Hippocampal formation (tissue), 2 donors: ENCODE data around the gene ANKRD16.
"Not testable (repeated sequence)": the region's sequence is repeated elsewhere in the genome, so short reads cannot be mapped to it uniquely, and the experiment has no call there.

Experiments
- DNase-seq, 2 donors: peaks; one replicate each; lab custom pipeline; 2025; lab: John Stamatoyannopoulos, UW

The ANKRD16 gene

DNA sequence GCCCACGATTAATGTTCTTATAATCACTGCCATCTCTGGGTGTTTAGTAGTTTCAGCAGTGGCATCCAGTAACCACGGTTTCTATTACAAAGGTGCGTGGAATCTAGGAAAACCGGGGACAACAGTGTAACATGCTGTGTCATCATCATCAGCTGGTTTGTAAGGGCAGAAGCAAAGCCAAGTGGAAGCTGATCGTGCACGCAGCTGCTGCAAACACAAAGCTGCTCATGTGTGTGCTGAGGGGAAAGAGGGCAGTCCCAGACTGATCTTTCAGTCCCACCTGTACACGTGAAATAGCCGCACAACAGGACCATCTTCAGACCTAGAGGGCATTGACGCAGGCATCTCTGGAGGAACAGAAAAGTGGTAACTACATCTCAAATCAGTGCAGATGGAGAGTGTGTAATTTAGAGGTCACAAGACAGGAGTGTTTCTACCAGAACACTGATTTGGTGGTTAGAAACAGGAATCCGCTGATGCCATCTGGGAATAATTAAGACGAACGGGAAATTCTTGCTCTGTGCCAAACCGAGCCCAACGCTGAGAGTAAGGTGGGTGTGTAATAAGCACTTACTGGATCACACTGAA is 13.4 kb downstream of the ANKRD16 start:
- no peak for DNase-seq

DNA sequence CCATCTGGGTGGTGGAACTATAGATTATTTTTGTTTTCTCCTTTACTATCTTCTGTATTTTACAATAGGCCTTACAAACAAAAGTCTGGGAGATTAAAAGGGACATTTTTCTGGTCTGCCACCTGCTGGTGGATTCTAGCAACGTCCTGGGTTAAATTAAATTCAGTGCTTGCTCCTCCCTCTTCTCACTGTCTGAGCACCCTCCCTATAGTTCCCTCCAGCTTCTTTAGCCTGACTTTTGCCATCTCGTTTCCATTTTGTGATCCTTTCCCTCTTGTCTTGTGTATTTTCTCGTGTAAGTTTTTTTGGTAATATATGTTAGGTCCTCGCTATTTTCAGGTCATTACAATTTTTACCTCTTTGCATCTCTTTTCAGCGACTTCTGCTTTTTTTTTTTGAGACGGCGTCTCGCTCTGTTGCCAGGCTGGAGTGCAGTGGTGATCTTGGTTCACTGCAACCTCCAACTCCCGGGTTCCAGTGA is 16.1 kb downstream of the ANKRD16 start:
- peak; percentile 68 to 89 for DNase-seq

DNA sequence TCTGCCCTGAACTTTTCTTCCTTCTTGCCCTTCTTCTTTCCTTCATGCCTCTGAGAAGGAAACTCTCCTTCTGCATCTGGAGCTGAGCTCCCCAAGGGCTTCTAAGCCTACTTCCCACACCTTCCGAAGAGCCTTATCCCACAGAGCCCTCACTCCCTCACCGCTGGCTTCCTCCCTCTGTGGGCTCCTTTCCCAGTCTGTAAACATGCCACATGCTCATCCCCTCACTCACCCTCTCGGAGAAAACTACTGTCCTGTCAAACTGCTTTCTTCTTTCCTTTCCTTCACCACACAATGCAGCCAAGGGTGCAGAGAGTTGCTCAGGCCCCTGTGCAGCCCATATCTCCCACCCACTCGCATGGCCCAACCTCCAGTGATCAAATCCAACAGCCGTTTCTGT is 18.1 kb downstream of the ANKRD16 start:
- no peak for DNase-seq

DNA sequence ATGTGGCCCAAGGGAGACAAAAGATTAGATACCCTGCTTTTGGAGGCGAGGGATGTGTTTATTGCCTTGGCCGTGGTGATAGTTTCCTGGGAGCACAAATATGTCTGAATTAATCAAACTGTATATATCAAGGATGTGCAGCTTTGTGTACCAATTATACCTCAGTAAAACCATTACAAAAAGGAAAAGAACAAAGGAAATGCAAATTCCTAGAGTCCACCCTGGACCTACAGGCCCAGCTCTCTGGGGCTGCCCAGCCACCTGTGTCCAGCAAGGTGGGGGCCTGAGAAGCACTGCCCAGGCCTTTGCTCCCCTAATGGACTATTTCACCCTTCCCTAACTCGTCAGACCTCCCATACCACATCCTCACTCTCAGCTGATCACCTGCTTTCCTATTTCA is 20.5 kb downstream of the ANKRD16 start:
- no peak for DNase-seq

DNA sequence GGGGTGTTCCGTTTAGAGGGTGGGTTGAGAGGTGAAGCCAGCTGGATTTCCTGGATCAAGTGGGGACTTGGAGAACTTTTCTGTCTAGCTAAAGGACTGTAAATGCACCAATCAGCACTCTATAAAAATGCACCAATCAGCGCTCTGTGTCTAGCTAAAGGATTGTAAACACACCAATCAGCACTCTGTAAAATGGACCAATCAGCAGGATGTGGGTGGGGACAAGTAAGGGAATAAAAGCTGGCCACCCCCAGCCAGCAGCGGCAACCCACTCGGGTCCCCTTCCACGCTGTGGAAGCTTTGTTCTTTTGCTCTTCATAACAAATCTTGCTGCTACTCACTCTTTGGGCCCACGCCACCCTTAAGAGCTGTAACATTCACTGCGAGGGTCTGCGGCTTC is 21.3 kb downstream of the ANKRD16 start:
- not testable (repeated sequence) for DNase-seq

DNA sequence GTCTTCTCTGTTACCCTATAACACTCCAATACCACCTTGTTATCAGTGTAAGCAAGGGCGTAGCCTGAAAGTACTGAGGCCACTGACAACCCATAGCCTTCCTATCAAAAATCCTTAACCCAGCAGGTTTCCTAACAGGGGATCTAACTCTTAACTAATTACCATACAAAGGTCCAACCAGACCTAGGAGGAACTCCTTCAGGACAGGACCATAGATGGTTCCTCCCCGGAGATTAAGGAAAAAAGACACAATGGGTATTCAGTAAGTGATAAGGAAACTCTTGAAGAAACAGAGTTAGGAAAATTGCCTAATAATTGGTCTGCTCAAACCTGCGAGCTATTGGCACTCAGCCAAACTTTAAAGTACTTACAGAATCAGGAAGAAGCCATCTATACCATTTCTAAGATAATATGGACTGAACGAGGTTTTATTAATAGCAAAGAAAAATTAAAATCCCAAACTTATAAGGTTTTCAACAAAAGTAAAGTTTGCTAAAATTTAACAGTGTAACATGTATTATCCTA is 22.5 kb downstream of the ANKRD16 start:
- not testable (repeated sequence) for DNase-seq

DNA sequence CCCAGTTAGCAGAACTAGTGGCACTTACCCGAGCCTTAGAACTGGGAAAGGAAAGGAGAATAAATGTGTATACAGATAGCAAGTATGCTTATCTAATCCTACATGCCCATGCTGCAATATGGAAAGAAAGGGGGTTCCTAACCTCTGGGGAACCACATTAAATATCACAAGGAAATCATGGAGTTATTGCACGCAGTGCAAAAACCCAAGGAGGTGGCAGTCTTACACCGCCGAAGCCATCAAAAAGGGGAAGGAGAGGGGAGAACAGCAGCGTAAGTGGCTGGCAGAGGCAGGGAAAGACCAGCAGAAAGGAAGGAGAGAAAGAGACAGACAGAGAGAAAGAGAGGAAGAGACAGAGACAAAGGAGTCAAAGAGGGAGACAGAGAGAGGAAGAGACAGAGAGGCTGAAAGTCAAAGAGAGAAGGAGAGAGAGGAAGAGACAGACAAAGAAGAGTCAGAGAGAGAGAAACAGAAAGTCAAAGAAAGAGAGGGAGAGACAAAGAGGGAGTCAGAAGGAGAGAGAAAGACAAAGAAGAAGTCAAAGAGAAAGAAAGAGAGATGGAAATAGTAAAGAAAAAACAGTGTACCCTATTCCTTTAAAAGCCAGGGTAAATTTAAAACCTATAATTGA is 23.1 kb downstream of the ANKRD16 start:
- not testable (repeated sequence) for DNase-seq

DNA sequence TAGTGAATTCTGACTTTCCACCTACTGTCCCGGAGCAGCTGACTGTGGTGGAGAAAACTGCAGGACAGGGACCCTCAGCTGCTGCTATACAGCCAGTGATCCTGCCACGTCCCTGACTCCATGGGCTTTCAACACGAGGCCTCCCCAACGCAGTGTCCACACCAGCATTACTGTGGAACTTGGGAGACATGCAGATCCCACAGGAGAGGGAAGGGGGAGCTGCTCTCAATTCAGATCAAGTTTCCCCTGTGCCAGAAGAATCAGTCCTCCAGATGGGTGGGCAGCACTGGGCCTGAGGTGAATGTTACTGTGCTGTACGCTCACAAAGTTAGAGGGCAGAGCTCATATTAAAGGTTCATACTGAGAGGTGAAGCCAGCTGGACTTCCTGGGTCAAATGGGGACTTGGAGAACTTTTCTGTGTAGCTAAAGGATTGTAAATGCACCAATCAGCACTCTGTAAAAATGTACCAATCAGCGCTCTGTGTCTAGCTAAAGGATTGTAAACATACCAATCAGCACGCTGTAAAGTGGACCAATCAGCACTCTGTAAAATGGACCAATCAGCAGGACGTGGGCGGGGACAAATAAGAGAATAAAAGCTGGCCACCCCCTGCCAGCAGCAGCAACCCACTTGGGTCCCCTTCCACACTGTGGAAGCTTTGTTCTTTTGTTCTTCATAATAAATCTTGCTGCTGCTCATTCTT is 26.6 kb downstream of the ANKRD16 start:
- DNase-seq: not testable (repeated sequence)

DNA sequence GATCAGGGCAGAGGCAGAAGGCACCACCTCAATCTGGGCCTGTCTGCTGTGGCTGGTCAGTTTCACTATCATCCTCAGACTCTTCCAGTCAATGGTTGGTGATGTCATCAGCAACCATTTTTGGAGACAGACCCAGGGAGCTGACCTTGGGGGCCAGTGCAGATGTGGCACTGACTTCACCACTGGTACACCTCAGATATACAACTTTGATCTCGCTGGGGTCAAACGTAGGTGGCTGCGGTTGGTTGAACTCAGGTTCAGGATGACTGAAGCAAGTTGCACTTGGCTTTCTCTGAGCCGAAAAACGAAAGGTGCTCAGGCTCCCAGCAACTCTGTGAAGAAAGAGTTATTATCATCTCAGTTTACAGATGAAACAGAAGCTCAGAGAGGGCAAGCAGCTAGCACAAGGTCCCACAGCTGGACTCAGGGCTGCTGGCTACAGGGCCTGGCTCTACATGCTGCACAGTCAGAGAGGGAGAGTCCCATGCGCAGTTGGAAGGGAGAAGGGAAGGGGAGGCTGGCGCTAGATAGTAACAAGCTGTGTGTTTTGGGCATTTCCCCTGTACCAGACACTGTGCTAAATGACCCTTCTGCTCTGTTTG is 27.2 kb downstream of the ANKRD16 start:
- no peak for DNase-seq

DNA sequence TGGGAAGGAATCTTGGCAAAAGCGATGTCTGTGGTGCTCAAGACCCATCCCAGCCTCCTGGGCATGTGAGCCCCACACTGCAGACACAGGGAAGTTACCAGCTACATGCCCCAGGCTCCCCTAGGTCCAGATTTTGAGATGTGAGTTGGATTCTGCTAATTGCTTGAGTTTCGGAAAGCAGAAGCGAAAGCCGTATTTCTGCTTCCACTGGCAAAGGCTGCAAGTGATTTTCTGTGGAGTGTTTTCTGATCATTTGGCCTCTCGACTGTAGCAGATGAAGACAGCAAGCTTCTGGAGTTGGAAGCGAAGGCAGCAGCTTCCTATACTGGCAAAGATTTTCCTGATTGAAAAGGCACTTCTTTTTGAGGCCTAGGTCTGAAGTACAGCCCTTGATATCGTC is 29.6 kb downstream of the ANKRD16 start:
- peak in 1 of 2 donors; percentile 16 for DNase-seq

DNA sequence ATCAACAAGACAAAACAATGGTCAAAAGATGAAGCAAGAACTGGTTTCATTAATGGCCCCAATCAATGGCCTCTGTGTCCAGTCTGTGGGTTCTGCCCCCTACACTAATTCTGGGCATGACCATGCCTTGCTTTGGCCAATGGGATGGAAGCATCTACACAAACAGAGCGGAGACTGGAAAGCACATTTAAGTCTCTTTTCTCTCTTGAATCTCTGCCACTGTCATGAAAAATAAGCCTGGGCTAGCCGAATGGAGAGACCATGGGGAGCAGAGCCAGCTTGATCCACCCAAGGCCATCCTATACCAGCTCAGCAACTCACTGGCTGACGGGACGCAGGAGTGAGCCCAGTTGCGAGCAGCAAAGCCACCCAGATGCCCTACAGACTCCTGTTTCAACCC is 30.9 kb downstream of the ANKRD16 start:
- peak; percentile 72 to 92 for DNase-seq

DNA sequence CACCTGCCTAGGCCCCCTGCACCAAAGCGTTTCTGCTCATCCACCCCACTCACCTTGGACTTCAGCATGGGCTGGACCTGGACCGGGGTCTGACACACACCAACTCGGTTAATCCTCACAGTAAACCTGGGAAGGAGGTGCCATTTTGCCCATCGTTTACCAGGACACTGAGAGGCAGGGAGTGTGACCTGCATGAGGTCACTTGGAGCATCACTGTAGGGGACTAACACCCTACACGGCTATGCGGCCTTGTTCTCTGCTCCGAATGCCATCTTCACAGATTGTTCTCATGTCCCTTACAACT is 33.0 kb downstream of the ANKRD16 start:
- DNase-seq: no peak

DNA sequence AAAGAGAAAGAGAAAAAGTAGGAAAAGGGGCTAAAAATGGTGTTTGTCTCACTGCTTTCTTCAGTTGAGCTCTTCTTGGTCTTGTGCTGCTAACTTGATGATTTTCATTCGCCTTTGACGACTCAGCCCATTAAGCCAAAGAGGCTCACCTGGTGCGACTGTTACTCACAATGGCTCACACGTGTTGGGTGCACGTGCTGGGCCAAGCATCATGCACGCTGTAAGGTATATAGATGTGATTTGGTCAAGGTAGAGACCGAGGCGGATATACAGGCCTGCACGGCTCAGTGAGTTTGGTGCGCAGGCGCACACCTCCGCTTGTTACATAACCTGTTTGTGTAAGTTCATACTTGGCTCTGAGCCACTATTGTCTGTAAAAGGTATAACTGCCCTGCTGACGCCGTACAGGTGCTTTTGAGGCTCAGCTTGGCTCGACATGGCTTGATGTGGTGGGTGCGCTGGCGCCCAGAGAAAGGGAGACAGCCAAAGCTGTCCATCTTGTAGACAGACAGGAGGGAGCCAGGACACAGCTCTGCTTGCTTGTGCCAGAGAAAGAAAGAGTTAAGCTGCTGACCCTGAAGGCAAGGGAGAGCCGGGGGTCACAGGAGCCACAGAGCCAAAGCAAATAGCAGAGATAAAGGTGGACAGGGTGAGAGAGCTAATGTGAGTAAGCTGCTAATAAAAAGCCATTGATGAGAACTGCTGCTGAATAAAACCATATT is 33.6 kb downstream of the ANKRD16 start:
- DNase-seq: no peak

DNA sequence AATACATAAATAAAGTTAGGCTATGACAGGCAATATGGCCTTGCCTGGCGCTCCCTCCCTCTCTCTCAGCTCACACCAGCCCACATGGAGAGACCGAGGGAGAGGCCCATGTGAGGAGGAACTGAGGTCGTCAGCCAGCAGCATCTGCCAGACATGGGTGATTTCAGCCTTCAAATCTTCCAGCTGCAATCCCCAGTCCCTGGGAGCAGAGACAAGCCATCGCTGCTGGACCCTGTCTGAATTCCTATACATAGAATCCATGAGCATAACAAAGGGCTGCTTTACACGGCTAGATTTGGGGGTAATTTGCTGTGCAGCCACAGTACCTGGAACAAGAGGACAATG is 35.6 kb downstream of the ANKRD16 start:
- no peak for DNase-seq

DNA sequence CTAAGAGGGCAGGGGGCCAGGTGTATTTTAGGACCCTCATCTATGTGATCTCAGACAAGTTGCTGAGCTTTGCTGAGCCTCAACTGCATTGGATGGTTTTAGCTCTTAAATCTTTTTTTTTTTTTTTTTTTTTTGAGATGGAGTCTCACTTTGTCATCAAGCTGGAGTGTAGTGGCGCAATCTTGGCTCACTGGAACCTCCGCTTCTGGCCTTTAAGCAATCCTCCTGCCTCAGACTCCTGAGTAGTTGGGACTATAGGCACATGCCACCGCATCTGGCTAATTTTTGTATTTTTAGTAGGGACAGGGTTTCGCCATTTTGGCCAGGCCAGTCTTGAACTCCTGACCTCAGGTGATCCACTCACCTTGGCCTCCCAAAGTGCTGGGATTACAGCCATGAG is 43.0 kb downstream of the ANKRD16 start:
- not testable (repeated sequence) for DNase-seq

DNA sequence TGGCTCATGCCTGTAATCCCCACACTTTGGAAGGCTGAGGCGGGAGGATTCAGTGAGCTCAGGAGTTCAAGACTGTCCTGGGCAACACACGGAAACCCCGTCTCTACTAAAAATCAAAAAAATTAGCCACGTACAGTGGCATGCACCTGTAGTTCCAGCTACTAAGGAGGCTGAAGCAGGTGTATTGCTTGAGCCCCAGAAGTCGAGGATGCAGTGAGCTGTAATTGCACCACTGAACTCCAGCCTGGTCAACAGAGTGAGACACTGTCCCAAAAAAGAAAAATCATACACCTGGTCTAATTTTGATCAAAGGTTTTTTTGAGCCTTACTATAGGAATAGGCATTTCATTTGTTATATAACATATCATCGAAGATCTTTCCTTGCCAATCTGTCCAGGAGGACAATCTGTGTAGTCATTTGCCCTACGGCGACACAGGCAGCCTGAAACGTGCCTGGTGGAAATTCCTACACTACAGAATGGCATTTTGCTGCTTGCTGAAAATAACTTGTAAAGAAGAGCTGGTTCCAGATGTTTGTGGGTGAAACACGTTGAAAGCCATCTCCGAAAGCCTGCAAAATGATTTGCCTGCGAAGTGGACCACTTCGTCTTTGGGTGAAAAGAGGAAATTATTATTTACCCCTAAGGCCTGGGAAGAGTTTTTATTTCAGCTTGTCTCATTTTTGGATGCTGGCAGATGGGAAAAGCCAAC is 45.2 kb downstream of the ANKRD16 start:
- DNase-seq: no peak

DNA sequence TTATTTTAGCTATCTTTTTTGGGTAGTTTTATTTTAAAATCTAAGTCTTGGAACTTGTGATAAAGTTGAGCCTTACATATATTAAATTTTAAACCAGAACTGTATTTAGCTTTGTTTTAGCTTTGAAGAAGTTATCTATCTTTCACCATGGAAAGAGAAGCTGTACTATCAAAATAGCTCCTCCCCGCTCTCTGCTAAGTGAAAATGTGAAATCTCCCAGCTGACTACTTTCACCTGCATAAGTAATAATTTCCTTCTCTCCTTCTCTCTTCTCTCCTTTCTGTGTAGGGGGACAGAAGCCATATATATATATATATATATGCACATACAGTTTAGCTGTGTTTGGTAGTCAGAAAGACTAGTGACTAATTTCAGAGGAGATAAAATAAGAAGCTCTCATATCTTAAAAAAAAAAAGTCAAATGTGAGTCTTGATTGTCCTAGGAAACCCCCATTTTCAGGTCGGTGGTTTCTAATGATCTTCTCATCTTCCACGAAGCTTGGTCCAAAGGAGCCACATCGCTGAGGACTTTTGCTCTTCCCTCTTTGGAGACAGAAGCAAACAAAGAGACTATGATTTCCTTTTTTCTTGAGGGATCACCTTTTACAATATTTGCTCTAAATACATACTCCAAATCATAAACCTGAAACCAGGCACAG is 45.9 kb downstream of the ANKRD16 start:
- DNase-seq: no peak

DNA sequence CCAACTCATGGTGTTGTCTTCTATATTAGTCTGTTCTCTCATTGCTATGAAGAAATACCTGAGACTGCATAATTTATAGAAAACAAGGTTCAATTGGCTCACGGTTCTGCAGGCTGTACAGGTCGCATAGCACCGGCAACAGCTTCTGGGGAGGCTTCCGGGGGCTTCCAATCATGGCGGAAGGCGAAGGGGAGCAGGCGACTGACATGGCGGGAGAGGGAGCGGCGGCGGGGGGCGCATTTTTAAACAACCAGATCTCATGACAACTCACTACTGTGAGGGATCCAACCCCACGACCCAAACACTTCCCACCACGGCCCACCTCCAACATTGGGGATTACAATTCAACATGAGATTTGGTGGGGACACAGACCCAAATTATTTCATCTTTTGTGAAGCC is 47.7 kb downstream of the ANKRD16 start:
- DNase-seq: no peak

DNA sequence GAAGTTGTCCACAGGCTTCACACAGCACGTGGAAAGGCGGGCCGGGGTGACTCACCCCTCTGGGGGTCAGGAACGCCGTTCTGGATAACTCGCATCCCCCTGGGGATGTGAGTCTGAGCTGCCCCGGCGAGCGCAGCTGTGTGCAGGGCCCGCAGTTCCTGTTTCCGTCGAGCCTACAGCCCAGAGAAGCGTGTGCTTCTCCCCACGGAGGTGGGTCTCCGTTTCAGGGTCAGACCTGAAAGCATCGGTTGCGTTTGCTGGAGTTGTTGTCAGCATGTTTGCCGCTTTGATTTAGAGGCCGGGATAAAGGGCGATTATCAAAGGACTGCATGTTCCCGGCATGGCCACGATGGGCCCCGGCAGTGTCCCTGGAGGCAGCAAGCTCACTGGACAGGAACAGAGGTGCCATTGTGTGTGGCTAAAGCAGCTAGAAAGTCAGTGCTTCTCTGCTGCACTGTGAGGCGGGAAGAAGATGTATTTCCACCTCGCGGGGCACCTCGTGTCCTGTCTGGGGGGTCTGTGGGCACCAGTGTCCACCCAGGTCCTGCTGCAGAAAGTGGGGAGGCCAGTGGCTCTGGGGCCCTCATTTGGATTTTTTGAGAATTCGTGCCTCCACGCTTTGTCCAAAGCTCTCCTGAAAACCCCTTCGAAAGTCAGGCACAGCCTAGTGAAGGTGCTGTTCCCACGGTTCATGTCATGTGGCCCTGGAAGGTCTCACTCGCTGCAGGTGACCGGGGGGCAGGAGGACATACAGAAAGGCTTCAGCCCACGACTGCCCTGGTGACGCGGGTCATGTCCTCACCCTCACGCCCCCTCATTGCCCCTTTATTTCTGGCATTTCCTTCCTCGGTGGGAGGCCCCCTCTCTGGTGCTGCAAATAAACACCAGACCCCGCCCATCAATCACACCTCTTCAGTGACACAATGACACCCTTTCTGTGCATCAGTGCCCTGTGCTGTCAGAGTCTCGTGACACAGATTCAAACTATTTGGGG is 49.1 kb downstream of the ANKRD16 start:
- peak; percentile 53 to 61 for DNase-seq

DNA sequence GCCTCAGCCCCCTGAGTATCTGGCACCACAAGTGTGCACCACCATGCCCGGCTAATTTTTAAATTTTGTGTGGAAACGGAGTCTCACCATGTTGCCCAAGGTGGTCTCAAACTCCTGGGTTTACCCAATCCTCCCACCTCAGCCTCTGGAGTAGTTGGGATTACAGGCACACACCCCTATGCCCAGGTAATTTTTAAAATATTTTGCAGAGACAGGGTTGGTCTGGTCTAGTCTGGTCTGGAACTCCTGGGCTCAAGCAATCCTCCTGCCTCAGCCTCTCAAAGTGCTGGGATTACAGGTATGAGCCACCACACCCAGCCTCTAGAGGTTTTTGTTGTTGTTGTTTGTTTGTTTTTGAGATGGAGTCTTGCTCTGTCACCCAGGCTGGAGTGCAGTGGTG is 53.5 kb downstream of the ANKRD16 start:
- not testable (repeated sequence) for DNase-seq
